ENCODE results near the gene COX5B.
"Not testable (repeated sequence)": the region's sequence is repeated elsewhere in the genome, so short reads cannot be mapped to it uniquely, and the experiment has no call there.

COX5B gene

DNA sequence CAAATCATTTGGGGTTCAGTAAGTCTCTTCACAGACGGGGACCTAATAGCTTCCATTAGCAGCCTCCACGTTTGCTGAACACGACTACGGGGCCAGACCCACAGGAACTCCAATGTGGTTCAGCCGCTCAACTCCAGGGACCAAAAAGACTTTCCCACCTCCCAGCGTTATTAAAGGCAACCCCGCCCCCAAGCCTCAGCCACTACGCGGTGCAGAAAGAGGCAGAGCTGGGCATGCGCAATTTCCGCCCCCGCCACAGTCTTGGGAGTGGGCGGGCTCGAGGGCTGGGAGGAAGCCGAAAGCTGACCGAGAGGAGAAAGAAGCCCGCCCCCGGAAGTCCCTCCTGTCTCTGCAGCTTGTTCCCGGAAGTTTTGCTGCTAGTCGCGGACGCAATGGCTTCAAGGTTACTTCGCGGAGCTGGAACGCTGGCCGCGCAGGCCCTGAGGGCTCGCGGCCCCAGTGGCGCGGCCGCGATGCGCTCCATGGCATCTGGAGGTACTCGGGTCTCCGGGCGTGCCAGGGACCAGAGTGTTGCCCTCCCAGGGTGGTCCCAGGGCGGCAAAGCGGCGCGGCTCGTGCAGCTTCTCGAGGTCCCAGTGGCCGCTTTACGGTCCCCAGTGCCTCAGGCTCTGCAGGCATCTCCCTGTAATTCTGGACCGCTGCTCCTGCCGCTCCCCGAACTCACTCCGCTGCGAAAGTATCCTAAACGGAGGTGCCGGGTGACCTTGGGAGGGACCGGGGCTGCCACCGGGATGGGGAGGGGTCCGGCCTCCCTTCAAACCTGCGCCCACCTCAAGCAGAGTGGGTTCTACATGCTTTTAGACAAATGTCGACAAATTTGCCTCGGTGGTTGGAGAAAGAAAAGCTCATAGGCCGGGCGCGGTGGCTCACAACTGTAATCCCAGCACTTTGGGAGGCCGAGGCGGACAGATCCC lies at the start of gene COX5B:
COX5B (plus strand) TSS at position 368 of the 935 bp plus-strand sequence; CDS start at position 393, 25 bp downstream.
- DNase-seq (ENCODE audit: low read depth, low spot score): peak; percentile 95
- Histone ChIP-seq H3K9me3 (ENCODE audit: insufficient read depth, low read length) (no peaks in the 10 kb centered on the region), H3K27me3 (ENCODE audit: insufficient read depth, insufficient read length) (no peaks in the 10 kb centered on the region), H3K4me3 (ENCODE audit: insufficient read length, low read depth) (peak within 1 kb of the TSS; percentile 99), H3K4me1 (ENCODE audit: insufficient read depth, insufficient read length) (no peaks in the 10 kb centered on the region), H3K9ac (ENCODE audit: insufficient read length, low read depth) (peak within 1 kb of the TSS; percentile 99), H3K36me3 (ENCODE audit: insufficient read depth, insufficient read length, low read length) (peaks cover 32% of the 10 kb centered on the region)
- TF ChIP-seq YY1 (IDR thresholded peaks at IDR 0.05; ENCODE audit: insufficient read depth, insufficient read length) (no peak), ZNF274 (IDR thresholded peaks at IDR 0.05; ENCODE audit: low read depth, low read length) (no peak), SUZ12 (IDR thresholded peaks at IDR 0.05; ENCODE audit: extremely low read depth, insufficient read depth, insufficient read length) (no peak)

DNA sequence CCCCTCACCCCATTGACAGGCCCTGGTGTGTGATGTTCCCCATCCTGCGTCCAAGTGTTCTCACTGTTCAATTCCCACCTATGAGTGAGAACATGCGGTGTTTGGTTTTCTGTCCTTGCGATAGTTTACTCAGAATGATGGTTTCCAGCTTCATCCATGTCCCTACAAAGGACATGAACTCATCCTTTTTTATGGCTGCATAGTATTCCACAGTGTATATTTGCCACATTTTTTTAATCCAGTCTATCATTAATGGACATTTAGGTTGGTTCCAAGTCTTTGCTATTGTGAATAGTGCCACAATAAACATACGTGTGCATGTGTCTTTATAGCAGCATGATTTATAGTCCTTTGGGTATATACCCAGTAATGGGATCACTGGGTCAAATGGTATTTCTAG lies 49.7 kb upstream of the COX5B start:
- H3K27me3 ChIP-seq (ENCODE audit: insufficient read depth, insufficient read length): not testable (repeated sequence)

GRCh38 chr2:97601537-97601936 lies 44.3 kb upstream of the COX5B start:
- not testable (repeated sequence) for H3K4me3 ChIP-seq (ENCODE audit: insufficient read length, low read depth); H3K4me1 ChIP-seq (ENCODE audit: insufficient read depth, insufficient read length); H3K9me3 ChIP-seq (ENCODE audit: insufficient read depth, low read length); H3K9ac ChIP-seq (ENCODE audit: insufficient read length, low read depth); H3K27me3 ChIP-seq (ENCODE audit: insufficient read depth, insufficient read length); H3K36me3 ChIP-seq (ENCODE audit: insufficient read depth, insufficient read length, low read length); DNase-seq (ENCODE audit: low read depth, low spot score)

More for the DNA sequence above, 49.7 kb upstream of the COX5B start:
- not testable (repeated sequence) for DNase-seq (ENCODE audit: low read depth, low spot score); H3K4me1 ChIP-seq (ENCODE audit: insufficient read depth, insufficient read length); H3K4me3 ChIP-seq (ENCODE audit: insufficient read length, low read depth); H3K36me3 ChIP-seq (ENCODE audit: insufficient read depth, insufficient read length, low read length); H3K9ac ChIP-seq (ENCODE audit: insufficient read length, low read depth); H3K9me3 ChIP-seq (ENCODE audit: insufficient read depth, low read length)

DNA sequence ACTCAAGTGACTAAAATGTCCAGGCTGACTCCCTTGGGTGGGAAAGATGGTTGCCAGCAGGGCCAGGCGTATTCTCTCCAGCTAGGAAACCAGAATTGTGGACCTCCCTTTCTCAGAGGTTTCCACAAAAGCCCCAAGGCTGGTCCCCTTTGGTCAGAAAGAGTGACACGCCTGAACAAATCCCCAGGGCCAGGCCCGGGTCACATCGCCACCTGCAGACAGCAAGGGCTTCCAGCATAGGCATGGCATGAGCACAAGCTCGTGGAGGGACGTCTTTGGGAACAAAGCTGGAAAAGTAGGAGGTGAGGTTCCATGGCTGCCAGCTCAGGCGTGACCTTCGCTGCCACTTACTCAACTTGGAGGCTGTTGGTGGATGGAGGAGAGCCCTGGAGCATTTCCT lies 40.8 kb upstream of the COX5B start:
- H3K9me3 ChIP-seq (ENCODE audit: insufficient read depth, low read length); H3K4me1 ChIP-seq (ENCODE audit: insufficient read depth, insufficient read length); DNase-seq (ENCODE audit: low read depth, low spot score); H3K4me3 ChIP-seq (ENCODE audit: insufficient read length, low read depth); H3K27me3 ChIP-seq (ENCODE audit: insufficient read depth, insufficient read length); H3K36me3 ChIP-seq (ENCODE audit: insufficient read depth, insufficient read length, low read length); H3K9ac ChIP-seq (ENCODE audit: insufficient read length, low read depth): not testable (repeated sequence)

DNA sequence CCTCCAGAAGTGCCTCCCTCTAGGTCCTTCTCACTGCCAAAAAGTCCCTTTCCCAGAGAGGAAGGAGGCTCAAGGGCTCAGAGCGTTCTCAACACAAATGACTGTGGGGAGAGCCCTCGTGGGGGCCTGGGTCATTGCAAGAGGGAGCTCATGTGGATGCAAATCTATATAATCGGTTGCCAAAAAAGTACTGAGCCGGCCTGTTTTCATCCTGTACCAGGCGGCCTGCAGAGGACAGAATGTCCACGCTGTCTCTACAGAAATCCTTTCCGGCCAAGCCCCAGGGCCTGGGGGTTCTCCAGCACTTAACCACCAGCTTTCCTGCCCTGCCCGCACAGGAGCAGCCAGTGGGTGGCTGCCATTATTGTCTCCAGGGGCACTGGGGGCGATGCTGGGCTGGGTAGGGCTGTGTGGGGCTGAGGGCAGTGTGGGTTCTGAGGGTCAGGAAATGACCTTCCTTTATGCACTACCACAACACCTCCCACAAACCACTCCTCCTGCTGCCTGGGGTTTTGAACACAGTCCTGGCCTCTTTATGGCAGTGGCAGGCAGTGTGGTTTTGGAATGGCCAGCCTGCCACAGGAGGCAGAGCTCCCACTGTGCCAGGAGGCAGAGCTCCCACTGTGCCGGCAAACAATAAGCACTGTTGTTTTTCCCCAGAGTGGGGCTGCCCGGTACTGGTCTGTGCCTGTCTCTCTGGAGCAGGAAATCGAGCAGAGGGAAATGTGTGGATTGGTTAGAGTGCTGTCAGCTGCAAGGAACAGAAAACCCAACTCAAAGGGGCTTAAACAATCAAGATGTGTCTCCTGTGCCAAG lies 40.1 kb upstream of the COX5B start:
- not testable (repeated sequence) for H3K4me3 ChIP-seq (ENCODE audit: insufficient read length, low read depth); H3K36me3 ChIP-seq (ENCODE audit: insufficient read depth, insufficient read length, low read length); H3K9ac ChIP-seq (ENCODE audit: insufficient read length, low read depth); H3K27me3 ChIP-seq (ENCODE audit: insufficient read depth, insufficient read length); H3K4me1 ChIP-seq (ENCODE audit: insufficient read depth, insufficient read length); H3K9me3 ChIP-seq (ENCODE audit: insufficient read depth, low read length); DNase-seq (ENCODE audit: low read depth, low spot score)

DNA sequence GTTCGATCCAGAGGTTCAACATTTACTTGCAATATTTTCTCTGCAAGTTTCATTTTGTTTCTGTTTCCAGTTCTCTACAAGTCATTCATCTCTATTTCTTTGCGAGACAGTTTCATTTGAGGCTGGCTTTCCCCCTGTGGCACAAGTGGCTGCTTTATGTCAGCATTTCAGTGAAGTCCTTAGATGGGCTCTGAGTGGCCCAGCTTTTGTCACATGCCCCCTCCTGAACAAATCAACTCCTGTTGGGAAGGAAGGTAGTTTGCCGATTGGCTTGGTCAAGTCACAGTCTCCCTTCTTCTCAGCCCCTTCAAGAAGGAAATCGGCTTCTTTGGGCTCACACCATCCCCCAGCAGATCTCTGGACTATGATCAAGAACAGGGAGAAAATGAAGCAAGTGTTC lies 37.1 kb upstream of the COX5B start:
- not testable (repeated sequence) for H3K9me3 ChIP-seq (ENCODE audit: insufficient read depth, low read length); H3K9ac ChIP-seq (ENCODE audit: insufficient read length, low read depth); DNase-seq (ENCODE audit: low read depth, low spot score); H3K4me1 ChIP-seq (ENCODE audit: insufficient read depth, insufficient read length); H3K27me3 ChIP-seq (ENCODE audit: insufficient read depth, insufficient read length); H3K36me3 ChIP-seq (ENCODE audit: insufficient read depth, insufficient read length, low read length); H3K4me3 ChIP-seq (ENCODE audit: insufficient read length, low read depth)

DNA sequence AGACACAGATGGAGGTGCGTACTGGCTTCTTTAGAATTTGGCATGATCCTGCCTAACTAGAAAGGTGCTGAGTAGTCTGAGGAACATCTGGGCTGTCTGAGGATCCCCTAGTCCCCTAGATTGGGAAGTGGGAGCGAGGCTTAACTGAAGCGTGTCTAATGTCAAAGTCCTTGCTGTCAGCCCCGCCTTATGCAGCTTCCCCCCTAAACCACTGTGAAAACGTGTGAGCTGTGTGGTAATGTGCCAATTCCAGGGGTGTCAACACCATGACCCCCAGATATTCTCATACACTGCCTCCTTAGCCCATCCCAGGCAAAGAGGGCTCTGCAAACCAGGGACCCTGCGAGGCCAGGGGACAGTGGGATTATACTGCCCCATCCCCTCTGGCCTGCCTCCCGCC lies 34.0 kb upstream of the COX5B start:
- not testable (repeated sequence) for H3K9ac ChIP-seq (ENCODE audit: insufficient read length, low read depth); H3K4me3 ChIP-seq (ENCODE audit: insufficient read length, low read depth); H3K4me1 ChIP-seq (ENCODE audit: insufficient read depth, insufficient read length); H3K9me3 ChIP-seq (ENCODE audit: insufficient read depth, low read length); H3K36me3 ChIP-seq (ENCODE audit: insufficient read depth, insufficient read length, low read length); DNase-seq (ENCODE audit: low read depth, low spot score); H3K27me3 ChIP-seq (ENCODE audit: insufficient read depth, insufficient read length)

- not testable (repeated sequence) for H3K27me3 ChIP-seq (ENCODE audit: insufficient read depth, insufficient read length); H3K4me3 ChIP-seq (ENCODE audit: insufficient read length, low read depth); H3K9me3 ChIP-seq (ENCODE audit: insufficient read depth, low read length); H3K36me3 ChIP-seq (ENCODE audit: insufficient read depth, insufficient read length, low read length); H3K9ac ChIP-seq (ENCODE audit: insufficient read length, low read depth); DNase-seq (ENCODE audit: low read depth, low spot score); H3K4me1 ChIP-seq (ENCODE audit: insufficient read depth, insufficient read length)
These were observed 30.1 kb upstream of the COX5B start for GRCh38 chr2:97615746-97616145.

Measured in NT2/D1 (cell line).